Subcutaneous abdominal adipose tissue (tissue), 5 donors: ENCODE measurements around the gene COL8A2.

Experiments used
- H3K27ac ChIP-seq: one replicate; pipeline ENCODE4 v1.7.0; 2013; ENCODE audit warnings: low read depth, mild to moderate bottlenecking, inconsistent platforms, low read length, moderate library complexity
- H3K27me3 ChIP-seq, 5 donors: one replicate each; pipeline ENCODE4 v1.7.0; 2013; ENCODE audit warnings: low read length in 5 of 5, inconsistent platforms in 1 of 5; ENCODE audit not compliant: control insufficient read depth in 5 of 5, insufficient read depth in 4 of 5
- H3K36me3 ChIP-seq, 5 donors: one replicate each; pipeline ENCODE4 v1.7.0; 2013; ENCODE audit warnings: low read length in 5 of 5; ENCODE audit not compliant: control insufficient read depth in 5 of 5, insufficient read depth in 5 of 5
- H3K4me1 ChIP-seq, 5 donors: one replicate each; pipeline ENCODE4 v1.7.0; 2013; ENCODE audit warnings: low read length in 5 of 5, mild to moderate bottlenecking in 3 of 5, moderate library complexity in 1 of 5; ENCODE audit not compliant: control insufficient read depth in 5 of 5, insufficient read depth in 5 of 5
- H3K4me3 ChIP-seq, 5 donors: one replicate each; pipeline ENCODE4 v1.7.0; 2013; ENCODE audit warnings: low read length in 5 of 5, low read depth in 1 of 5
- H3K9ac ChIP-seq, 5 donors: one replicate each; pipeline ENCODE4 v1.7.0; 2013; ENCODE audit warnings: low read length in 5 of 5, mild to moderate bottlenecking in 4 of 5, moderate library complexity in 3 of 5
- H3K9me3 ChIP-seq, 5 donors: one replicate each; pipeline ENCODE4 v1.7.0; 2013; ENCODE audit warnings: low read length in 5 of 5; ENCODE audit not compliant: control insufficient read depth in 5 of 5
- donor health status: healthy.
- donor health status: healthy.
- donor health status: healthy.
- donor health status: healthy.
- donor health status: healthy.

Gene COL8A2

DNA sequence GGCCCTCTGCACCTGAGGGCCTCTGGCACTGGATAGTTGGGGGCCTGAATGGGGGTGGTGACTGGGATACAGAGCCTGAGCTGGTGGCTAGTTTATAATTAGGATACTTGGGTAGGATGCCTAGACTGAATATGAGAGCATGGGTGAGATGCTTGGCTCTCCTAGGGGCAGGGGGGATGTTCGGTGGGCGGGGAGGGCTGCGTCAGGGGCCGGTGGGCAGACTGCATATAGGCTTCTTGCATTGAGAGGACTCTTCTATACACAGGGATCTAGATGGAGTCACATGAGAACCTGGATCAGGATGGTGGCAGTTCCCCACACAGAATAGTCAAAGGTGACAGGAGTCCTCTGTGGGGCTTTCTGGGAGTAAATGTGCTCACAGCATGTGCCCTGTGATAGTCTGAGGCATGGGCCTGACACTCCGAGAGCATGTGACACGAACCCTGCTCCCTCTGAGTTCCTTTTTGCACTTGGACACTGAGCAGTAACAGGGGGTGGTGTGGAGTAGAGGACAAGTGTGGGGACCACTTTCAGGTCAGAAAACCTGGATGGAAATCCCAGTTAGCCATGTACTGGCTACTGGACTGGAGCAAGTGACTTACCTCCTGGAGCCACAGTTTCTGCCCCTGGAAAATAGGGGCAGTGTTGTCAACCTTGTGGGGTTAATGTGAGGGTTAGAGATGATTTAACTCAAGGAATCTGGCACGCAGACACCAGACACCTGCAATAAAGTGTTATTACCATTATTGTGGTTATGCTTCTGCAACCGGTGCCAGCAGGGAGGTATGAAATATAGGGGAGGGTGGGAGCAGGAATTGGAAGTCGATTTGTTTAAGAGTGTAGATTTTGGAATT is 33.2 kb upstream of the COL8A2 start:
- Histone ChIP-seq H3K4me1 (peaks cover 16 to 80% (median 74%) of the 10 kb centered on the region in 5 donors), H3K27ac (peak overlapping the region; percentile 100), H3K27me3 (no peaks in the 10 kb centered on the region), H3K9me3 (no peaks in the 10 kb centered on the region), H3K36me3 (peaks cover 0 to 12% (median 7%) of the 10 kb centered on the region in 5 donors), H3K4me3 (peak overlapping the region; percentile 90 to 99 (median 96)), H3K9ac (peak overlapping the region; percentile 87 to 99 (median 94))

DNA sequence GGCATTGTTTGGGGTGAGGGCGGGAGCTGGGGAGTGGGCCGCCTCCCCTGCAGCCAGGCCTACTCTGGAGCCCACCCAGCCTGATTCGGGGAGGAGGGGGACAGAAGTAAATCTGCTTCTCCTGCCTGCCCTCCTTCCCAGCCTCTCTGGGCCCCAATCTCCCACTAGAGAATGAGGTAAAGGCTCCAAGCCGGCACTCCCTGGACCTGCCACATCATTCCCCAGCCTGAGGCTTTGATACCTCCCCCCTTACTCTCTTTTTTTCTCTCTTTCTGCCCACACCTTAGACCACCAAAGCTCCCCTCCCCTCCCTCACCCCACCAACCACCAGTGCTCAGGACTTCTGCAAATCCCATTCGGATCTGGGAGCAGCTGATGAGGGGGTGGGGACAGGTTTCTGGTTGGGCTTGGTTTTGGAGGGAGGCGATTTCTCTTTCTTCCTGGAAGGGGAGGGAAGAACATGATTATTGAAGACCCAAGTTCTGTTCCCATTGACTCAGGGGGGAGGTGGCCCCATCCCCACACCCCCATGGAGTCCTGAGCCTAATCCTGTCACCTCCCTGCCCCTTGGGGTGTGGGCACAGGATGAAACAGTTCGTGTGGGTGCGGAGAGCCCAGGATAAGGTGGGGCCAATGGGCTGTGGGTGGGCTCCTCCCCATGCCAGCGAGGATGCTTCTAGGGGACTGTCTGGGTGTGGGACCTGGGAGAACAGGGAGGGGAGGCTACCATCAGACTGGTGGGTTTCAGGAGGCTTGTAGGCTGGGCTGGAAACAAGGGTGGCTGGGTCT is 32.3 kb upstream of the COL8A2 start:
- Histone ChIP-seq H3K9ac (peak overlapping the region; percentile 87 to 99 (median 94)), H3K4me1 (peaks cover 13 to 77% (median 67%) of the 10 kb centered on the region in 5 donors), H3K9me3 (no peaks in the 10 kb centered on the region), H3K4me3 (peak overlapping the region; percentile 90 to 99 (median 96)), H3K36me3 (peaks cover 0 to 12% (median 7%) of the 10 kb centered on the region in 5 donors), H3K27me3 (no peaks in the 10 kb centered on the region), H3K27ac (peak overlapping the region; percentile 100)

DNA sequence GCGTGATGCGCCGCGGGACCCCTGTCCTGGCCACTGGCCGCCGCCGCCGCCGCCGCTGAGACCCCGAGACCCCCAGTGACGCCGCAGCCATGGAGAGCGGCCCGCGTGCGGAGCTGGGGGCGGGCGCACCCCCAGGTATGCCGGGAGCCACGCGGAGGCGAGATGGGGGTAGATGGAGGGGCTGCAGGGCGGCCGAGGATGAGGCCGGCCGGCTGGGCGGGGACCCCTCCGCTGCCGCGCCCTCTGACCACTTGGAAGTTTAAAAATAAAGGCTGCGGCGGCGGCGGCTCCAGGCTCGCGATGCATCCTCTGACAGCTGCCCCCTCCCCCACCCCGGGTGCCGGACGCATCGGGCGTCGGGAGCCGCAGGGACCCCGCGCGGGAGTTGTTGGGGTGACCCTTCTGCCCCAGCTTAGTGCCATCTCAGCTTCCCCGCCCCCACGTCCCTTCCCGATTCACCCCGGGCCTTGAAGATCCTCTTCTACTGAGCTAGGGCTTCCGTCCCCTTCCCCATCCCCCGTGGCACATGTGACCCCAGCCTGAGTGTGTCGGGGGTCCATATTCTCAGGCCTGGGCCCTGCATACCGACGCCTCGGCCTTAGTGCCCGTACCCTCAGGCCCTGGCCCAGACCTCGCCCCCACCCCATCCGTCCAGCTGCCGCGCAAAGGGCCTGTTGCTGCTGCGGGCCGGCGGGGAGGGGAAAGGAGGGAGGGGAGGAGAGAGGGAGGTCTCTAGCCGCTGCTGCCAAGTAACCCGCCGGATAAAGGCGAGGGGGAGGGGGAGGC is 31.5 kb upstream of the COL8A2 start:
- peak overlapping the region; percentile 90 to 99 (median 96) for H3K4me3 ChIP-seq
- peaks cover 0 to 12% (median 7%) of the 10 kb centered on the region in 5 donors for H3K36me3 ChIP-seq
- peaks cover 18 to 77% (median 66%) of the 10 kb centered on the region in 5 donors for H3K4me1 ChIP-seq
- H3K27me3 ChIP-seq, result no peaks in the 10 kb centered on the region
- H3K9me3 ChIP-seq, result no peaks in the 10 kb centered on the region
- peak overlapping the region; percentile 87 to 99 (median 94) for H3K9ac ChIP-seq
- H3K27ac ChIP-seq, result peak overlapping the region; percentile 100

DNA sequence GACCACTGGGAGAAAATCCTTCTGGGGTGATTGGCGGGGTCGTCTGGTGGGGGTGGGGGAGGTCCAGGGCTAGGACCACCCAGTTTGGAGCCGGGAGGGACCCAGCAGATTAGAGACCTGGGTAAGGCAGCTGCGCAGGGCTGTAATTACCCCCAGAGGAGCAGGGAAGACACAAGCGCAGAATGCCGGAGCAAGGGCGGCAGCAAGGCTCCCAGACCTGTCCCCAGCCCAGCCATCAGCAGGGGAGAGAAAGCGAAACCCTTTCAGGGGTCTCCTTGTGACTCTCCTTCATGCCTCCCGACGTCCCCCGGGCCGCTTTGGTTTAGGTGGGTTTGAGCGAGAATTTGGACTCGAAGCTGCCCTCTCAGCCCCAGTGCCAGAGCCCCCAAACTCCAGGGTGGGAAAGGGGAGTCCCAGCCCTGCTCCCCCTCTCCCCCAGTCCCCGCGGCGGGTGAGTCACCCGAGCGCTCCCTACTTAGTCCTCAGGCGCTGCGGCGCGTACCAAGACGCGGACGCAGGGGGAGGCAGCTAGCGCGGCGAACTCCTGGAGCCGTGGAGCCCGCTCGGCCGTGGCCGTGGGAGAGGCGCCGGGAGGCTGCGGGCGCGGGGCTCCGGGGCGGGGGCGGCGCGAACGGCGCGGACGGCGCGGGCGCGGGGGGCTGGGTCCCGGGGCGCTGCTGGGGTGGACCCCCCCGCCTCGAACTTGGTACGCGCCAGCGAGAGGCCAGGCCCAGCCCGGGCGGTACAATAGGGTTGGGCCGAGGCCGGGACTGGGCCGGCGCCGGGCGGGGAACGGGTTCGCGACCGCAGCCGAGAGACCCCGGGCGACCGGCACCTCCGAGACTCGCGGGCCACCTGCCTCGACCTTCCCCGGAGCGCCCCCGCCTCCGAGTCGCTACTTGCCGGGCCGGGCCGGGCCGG is 30.6 kb upstream of the COL8A2 start, which contains the start of gene MAP7D1:
Gene MAP7D1, plus strand, starts transcription at position 753 of the 921 bp plus-strand sequence. CDS start 258 bp downstream, outside the sequence.
- H3K27me3 ChIP-seq, result no peaks in the 10 kb centered on the region
- no peaks in the 10 kb centered on the region for H3K9me3 ChIP-seq
- H3K9ac ChIP-seq, result peak within 1 kb of the TSS; percentile 98 to 99 (median 99)
- H3K4me1 ChIP-seq, result peaks cover 23 to 77% (median 66%) of the 10 kb centered on the region in 5 donors
- peak within 1 kb of the TSS; percentile 100 for H3K27ac ChIP-seq
- peaks cover 0 to 12% (median 7%) of the 10 kb centered on the region in 5 donors for H3K36me3 ChIP-seq
- peak within 1 kb of the TSS; percentile 91 to 99 (median 96) for H3K4me3 ChIP-seq

DNA sequence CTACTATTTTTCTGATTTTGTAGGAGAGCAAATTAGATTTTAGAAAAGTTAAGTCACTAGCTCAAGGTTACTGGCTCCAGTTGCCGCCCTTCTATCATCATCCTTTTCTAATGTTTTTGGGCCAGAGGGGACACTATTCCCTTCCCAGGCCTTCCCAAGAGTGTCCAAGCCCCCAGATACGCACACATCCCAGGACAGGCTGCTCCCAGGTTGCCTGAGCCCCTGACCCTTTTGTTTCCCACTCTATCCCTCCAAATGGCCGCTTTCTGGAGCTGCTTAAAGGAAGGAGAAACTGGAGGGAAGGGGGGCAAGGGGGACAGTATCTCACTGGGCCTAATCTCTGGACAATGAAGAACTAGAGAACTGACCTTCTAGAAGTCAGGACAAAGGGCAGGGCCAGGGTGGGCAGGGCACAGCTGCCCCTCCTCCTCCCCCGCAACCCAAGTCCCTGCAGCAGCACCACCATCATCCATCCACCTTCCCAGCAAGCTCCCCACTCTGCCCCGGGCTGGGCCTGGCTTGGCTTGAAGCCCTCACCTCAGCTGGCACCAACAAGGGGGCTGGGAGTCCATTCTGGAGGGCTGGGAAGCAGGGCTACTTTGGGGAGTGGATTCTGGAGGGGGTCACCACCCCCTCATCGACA is 29.9 kb upstream of the COL8A2 start:
- H3K36me3 ChIP-seq, result peaks cover 0 to 11% (median 7%) of the 10 kb centered on the region in 5 donors
- peak overlapping the region; percentile 91 to 98 (median 94) for H3K4me3 ChIP-seq
- peak overlapping the region; percentile 98 to 99 (median 99) for H3K9ac ChIP-seq
- no peaks in the 10 kb centered on the region for H3K9me3 ChIP-seq
- H3K27me3 ChIP-seq, result no peaks in the 10 kb centered on the region
- H3K27ac ChIP-seq, result peak overlapping the region; percentile 100
- peaks cover 26 to 77% (median 66%) of the 10 kb centered on the region in 5 donors for H3K4me1 ChIP-seq

DNA sequence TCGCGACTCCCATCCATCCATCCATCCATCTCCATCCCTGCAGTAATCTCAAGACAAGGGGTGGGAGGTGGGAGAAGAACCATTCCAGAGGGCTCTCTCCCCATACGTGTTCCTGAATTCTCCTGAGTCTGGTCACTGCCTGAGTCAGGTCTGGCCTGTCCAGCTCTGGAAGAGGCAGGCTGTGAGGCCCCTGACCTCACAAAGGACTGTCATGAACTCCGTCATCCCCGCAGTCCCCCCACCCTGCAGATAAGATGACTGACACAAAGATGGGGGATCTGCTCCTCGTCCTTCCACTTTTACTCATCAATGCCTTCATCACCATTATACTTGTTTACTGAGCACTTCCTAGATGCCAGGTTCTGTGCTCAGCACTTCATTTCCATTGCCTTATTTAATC is 29.3 kb upstream of the COL8A2 start:
- H3K9me3 ChIP-seq, result no peaks in the 10 kb centered on the region
- peaks cover 0 to 5% (median 2%) of the 10 kb centered on the region in 5 donors for H3K36me3 ChIP-seq
- no peak overlapping the region for H3K4me3 ChIP-seq
- peaks cover 26 to 74% (median 63%) of the 10 kb centered on the region in 5 donors for H3K4me1 ChIP-seq
- peak overlapping the region; percentile 100 for H3K27ac ChIP-seq
- H3K9ac ChIP-seq, result peak overlapping the region in 2 of 5 donors; percentile 99
- no peaks in the 10 kb centered on the region for H3K27me3 ChIP-seq

DNA sequence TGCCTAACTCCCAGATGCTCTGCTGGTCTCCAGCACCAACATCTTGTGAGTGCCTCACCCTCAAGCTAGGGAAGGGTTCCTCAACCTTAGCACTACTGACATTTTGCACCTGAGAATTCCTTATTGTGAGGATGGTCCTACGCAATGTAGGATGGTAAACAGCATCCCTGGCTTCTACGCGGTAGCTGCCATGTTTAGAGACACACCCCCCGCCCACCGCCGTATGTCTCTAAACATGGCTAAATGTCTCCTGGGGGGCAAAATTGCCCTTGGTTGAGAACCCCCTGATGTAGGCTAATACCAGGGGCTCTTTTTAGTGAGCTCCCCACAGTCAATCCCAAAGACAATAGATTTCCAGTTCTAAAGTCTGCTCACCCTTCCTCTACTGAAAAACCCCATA is 28.5 kb upstream of the COL8A2 start:
- Histone ChIP-seq H3K9me3 (no peaks in the 10 kb centered on the region), H3K27me3 (no peaks in the 10 kb centered on the region), H3K36me3 (peaks cover 0 to 3% (median 0%) of the 10 kb centered on the region in 5 donors), H3K27ac (peak overlapping the region; percentile 100), H3K4me1 (peaks cover 26 to 74% (median 61%) of the 10 kb centered on the region in 5 donors), H3K9ac (no peak overlapping the region), H3K4me3 (no peak overlapping the region)

DNA sequence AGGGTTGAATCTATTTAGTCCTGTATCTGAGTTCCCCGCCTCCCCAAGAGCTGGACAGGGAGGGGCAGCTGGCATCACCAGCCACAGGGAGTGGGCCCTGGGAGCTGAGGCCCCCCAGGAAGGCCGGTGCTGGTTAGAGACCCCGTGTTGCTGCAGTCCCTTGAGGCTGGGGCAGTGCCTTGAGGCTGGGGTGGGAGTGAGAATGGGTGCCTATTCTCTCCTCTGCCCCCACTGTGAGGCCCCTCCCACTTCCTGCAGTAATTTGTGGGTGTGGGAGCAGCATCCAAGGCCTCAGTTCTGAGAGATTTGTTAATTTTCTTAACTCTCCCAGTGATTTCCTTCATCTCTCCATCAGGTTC is 26.8 kb upstream of the COL8A2 start:
- Histone ChIP-seq H3K4me1 (peaks cover 23 to 70% (median 60%) of the 10 kb centered on the region in 5 donors), H3K4me3 (peak overlapping the region in 1 of 5 donors; percentile 19), H3K9ac (peak overlapping the region in 3 of 5 donors; percentile 8 to 69 (median 46)), H3K36me3 (no peaks in the 10 kb centered on the region), H3K9me3 (no peaks in the 10 kb centered on the region), H3K27me3 (no peaks in the 10 kb centered on the region), H3K27ac (peak overlapping the region; percentile 100)
